Measurements from ENCODE around the gene PARS2.

PARS2 gene

GRCh38 chr1:54748094-54748835 lies 16.1 kb downstream of the PARS2 start:
- DNase-seq, result no peak
- Histone ChIP-seq H2AFZ (ENCODE audit: low read depth, low read length) (no peak overlapping the region), H3K23ac (ENCODE audit: low read length in 2 of 2) (no peak overlapping the region), H3K79me1 (replicated peaks; ENCODE audit: low read length, poor library complexity, severe bottlenecking) (peaks cover 1% of the 10 kb centered on the region), H2BK12ac (ENCODE audit: low read length in 2 of 2) (no peak overlapping the region), H3K4me3 (ENCODE audit: insufficient read depth in 1 of 2, low read depth in 1 of 2, low read length in 2 of 2) (no peak overlapping the region), H3K27ac (ENCODE audit: low read length, poor library complexity, severe bottlenecking) (no peak overlapping the region), H3K36me3 (ENCODE audit: control insufficient read depth in 1 of 2, insufficient read depth in 2 of 2, low read depth in 1 of 2, low read length in 2 of 2) (peaks cover 12 to 18% of the 10 kb centered on the region in 2 experiments), H3K14ac (ENCODE audit: low read length in 2 of 2) (no peak overlapping the region), H3K9ac (ENCODE audit: low read length) (no peak overlapping the region), H2BK120ac (ENCODE audit: low read depth, low read length) (no peak overlapping the region), H4K8ac (ENCODE audit: low read length) (no peak overlapping the region), H2BK5ac (ENCODE audit: low read depth, low read length, poor library complexity, severe bottlenecking) (no peak overlapping the region), H3K18ac (ENCODE audit: low read depth in 1 of 2, low read length in 2 of 2) (no peak overlapping the region), H3K4ac (ENCODE audit: low read depth in 1 of 2, low read length in 2 of 2) (no peak overlapping the region), H3K4me1 (ENCODE audit: control insufficient read depth, insufficient read depth, low read depth, low read length) (no peaks in the 10 kb centered on the region), H3K9me3 (ENCODE audit: control insufficient read depth, low read length) (no peaks in the 10 kb centered on the region), H3K4me2 (ENCODE audit: low read length, poor library complexity, severe bottlenecking) (no peak overlapping the region), H2BK15ac (ENCODE audit: low read depth, poor library complexity, severe bottlenecking) (no peak overlapping the region), H3K27me3 (ENCODE audit: control insufficient read depth in 1 of 2, insufficient read depth in 1 of 2, low read length in 2 of 2) (peaks cover 17 to 35% of the 10 kb centered on the region in 2 experiments), H4K91ac (ENCODE audit: low read length) (no peak overlapping the region), H2AK5ac (ENCODE audit: low read length, severe bottlenecking) (no peak overlapping the region)
- WGBS, result 85% methylated on average over 14 of the region's 14 CpGs

- Histone ChIP-seq H2AFZ (ENCODE audit: low read depth, low read length) (no peak overlapping the region), H2BK12ac (ENCODE audit: low read length in 2 of 2) (no peak overlapping the region), H3K9ac (ENCODE audit: low read length) (no peak overlapping the region), H3K4me1 (ENCODE audit: control insufficient read depth, insufficient read depth, low read depth, low read length) (no peaks in the 10 kb centered on the region), H2AK5ac (ENCODE audit: low read length, severe bottlenecking) (no peak overlapping the region), H4K8ac (ENCODE audit: low read length) (no peak overlapping the region), H3K36me3 (ENCODE audit: control insufficient read depth in 1 of 2, insufficient read depth in 2 of 2, low read depth in 1 of 2, low read length in 2 of 2) (peaks cover 33% of the 10 kb centered on the region in 2 experiments), H3K9me3 (ENCODE audit: control insufficient read depth, low read length) (no peaks in the 10 kb centered on the region), H3K27ac (ENCODE audit: low read length, poor library complexity, severe bottlenecking) (no peak overlapping the region), H3K23ac (ENCODE audit: low read length in 2 of 2) (no peak overlapping the region), H3K27me3 (ENCODE audit: control insufficient read depth in 1 of 2, insufficient read depth in 1 of 2, low read length in 2 of 2) (peaks cover 17 to 34% of the 10 kb centered on the region in 2 experiments), H3K18ac (ENCODE audit: low read depth in 1 of 2, low read length in 2 of 2) (no peak overlapping the region), H3K14ac (ENCODE audit: low read length in 2 of 2) (no peak overlapping the region), H3K79me1 (replicated peaks; ENCODE audit: low read length, poor library complexity, severe bottlenecking) (peaks cover 1% of the 10 kb centered on the region), H3K4me3 (ENCODE audit: insufficient read depth in 1 of 2, low read depth in 1 of 2, low read length in 2 of 2) (no peak overlapping the region), H4K91ac (ENCODE audit: low read length) (no peak overlapping the region), H2BK5ac (ENCODE audit: low read depth, low read length, poor library complexity, severe bottlenecking) (no peak overlapping the region), H2BK15ac (ENCODE audit: low read depth, poor library complexity, severe bottlenecking) (no peak overlapping the region), H3K4me2 (ENCODE audit: low read length, poor library complexity, severe bottlenecking) (no peak overlapping the region), H2BK120ac (ENCODE audit: low read depth, low read length) (no peak overlapping the region), H3K4ac (ENCODE audit: low read depth in 1 of 2, low read length in 2 of 2) (no peak overlapping the region)
- no peak for DNase-seq
- 96% methylated on average over 4 of the region's 4 CpGs for WGBS
These were observed 18.5 kb downstream of the PARS2 start for GRCh38 chr1:54745864-54746263.

- DNase-seq, result no peak
- Histone ChIP-seq H4K91ac (ENCODE audit: low read length) (no peak overlapping the region), H2BK12ac (ENCODE audit: low read length in 2 of 2) (no peak overlapping the region), H3K9ac (ENCODE audit: low read length) (no peak overlapping the region), H2BK5ac (ENCODE audit: low read depth, low read length, poor library complexity, severe bottlenecking) (no peak overlapping the region), H2AK5ac (ENCODE audit: low read length, severe bottlenecking) (no peak overlapping the region), H3K23ac (ENCODE audit: low read length in 2 of 2) (no peak overlapping the region), H3K18ac (ENCODE audit: low read depth in 1 of 2, low read length in 2 of 2) (no peak overlapping the region), H3K79me1 (replicated peaks; ENCODE audit: low read length, poor library complexity, severe bottlenecking) (peaks cover 1% of the 10 kb centered on the region), H3K14ac (ENCODE audit: low read length in 2 of 2) (no peak overlapping the region), H4K8ac (ENCODE audit: low read length) (no peak overlapping the region), H3K9me3 (ENCODE audit: control insufficient read depth, low read length) (no peaks in the 10 kb centered on the region), H3K4me1 (ENCODE audit: control insufficient read depth, insufficient read depth, low read depth, low read length) (no peaks in the 10 kb centered on the region), H3K4me2 (ENCODE audit: low read length, poor library complexity, severe bottlenecking) (no peak overlapping the region), H3K4me3 (ENCODE audit: insufficient read depth in 1 of 2, low read depth in 1 of 2, low read length in 2 of 2) (no peak overlapping the region), H2BK15ac (ENCODE audit: low read depth, poor library complexity, severe bottlenecking) (no peak overlapping the region), H3K36me3 (ENCODE audit: control insufficient read depth in 1 of 2, insufficient read depth in 2 of 2, low read depth in 1 of 2, low read length in 2 of 2) (peaks cover 37 to 38% of the 10 kb centered on the region in 2 experiments), H3K27ac (ENCODE audit: low read length, poor library complexity, severe bottlenecking) (no peak overlapping the region), H2BK120ac (ENCODE audit: low read depth, low read length) (no peak overlapping the region), H2AFZ (ENCODE audit: low read depth, low read length) (no peak overlapping the region), H3K4ac (ENCODE audit: low read depth in 1 of 2, low read length in 2 of 2) (no peak overlapping the region), H3K27me3 (ENCODE audit: control insufficient read depth in 1 of 2, insufficient read depth in 1 of 2, low read length in 2 of 2) (peaks cover 13 to 28% of the 10 kb centered on the region in 2 experiments)
- 90% methylated on average over 6 of the region's 6 CpGs for WGBS
These were observed 19.0 kb downstream of the PARS2 start for GRCh38 chr1:54745274-54745673.

GRCh38 chr1:54744696-54745095 lies 19.6 kb downstream of the PARS2 start:
- WGBS, result 89% methylated on average over 3 of the region's 3 CpGs
- H3K4me1 ChIP-seq (ENCODE audit: control insufficient read depth, insufficient read depth, low read depth, low read length), result no peaks in the 10 kb centered on the region
- no peaks in the 10 kb centered on the region for H3K9me3 ChIP-seq (ENCODE audit: control insufficient read depth, low read length)

More at GRCh38 chr1:54744696-54745095, 19.6 kb downstream of the PARS2 start:
- H3K79me1 ChIP-seq (replicated peaks; ENCODE audit: low read length, poor library complexity, severe bottlenecking), result peaks cover 1% of the 10 kb centered on the region
- peaks cover 37 to 44% of the 10 kb centered on the region in 2 experiments for H3K36me3 ChIP-seq (ENCODE audit: control insufficient read depth in 1 of 2, insufficient read depth in 2 of 2, low read depth in 1 of 2, low read length in 2 of 2)
- no peak overlapping the region for H3K9ac ChIP-seq (ENCODE audit: low read length)
- no peak for DNase-seq
- H2BK5ac ChIP-seq (ENCODE audit: low read depth, low read length, poor library complexity, severe bottlenecking), result no peak overlapping the region
- no peak overlapping the region for H2AFZ ChIP-seq (ENCODE audit: low read depth, low read length)
- H3K14ac ChIP-seq (ENCODE audit: low read length in 2 of 2), result no peak overlapping the region
- no peak overlapping the region for H3K27ac ChIP-seq (ENCODE audit: low read length, poor library complexity, severe bottlenecking)
- H2AK5ac ChIP-seq (ENCODE audit: low read length, severe bottlenecking), result no peak overlapping the region
- H4K8ac ChIP-seq (ENCODE audit: low read length), result no peak overlapping the region
- H2BK15ac ChIP-seq (ENCODE audit: low read depth, poor library complexity, severe bottlenecking), result no peak overlapping the region
- no peak overlapping the region for H3K4me3 ChIP-seq (ENCODE audit: insufficient read depth in 1 of 2, low read depth in 1 of 2, low read length in 2 of 2)
- no peak overlapping the region for H3K18ac ChIP-seq (ENCODE audit: low read depth in 1 of 2, low read length in 2 of 2)
- H4K91ac ChIP-seq (ENCODE audit: low read length), result no peak overlapping the region
- no peak overlapping the region for H3K4ac ChIP-seq (ENCODE audit: low read depth in 1 of 2, low read length in 2 of 2)
- H2BK12ac ChIP-seq (ENCODE audit: low read length in 2 of 2), result no peak overlapping the region
- no peak overlapping the region for H2BK120ac ChIP-seq (ENCODE audit: low read depth, low read length)
- H3K27me3 ChIP-seq (ENCODE audit: control insufficient read depth in 1 of 2, insufficient read depth in 1 of 2, low read length in 2 of 2), result peaks cover 9 to 22% of the 10 kb centered on the region in 2 experiments
- no peak overlapping the region for H3K23ac ChIP-seq (ENCODE audit: low read length in 2 of 2)
- no peak overlapping the region for H3K4me2 ChIP-seq (ENCODE audit: low read length, poor library complexity, severe bottlenecking)

Data from mesenchymal stem cell (in vitro differentiated cells and primary cell).